HG02884 (cell line): ENCODE results near the gene SLC10A3.

Source experiments
- ATAC-seq: cut with Tn5 transposase; IDR thresholded peaks from one replicate; pipeline ENCODE4 v1.9.1; 2021; ENCODE audit warnings: mild to moderate bottlenecking, moderate library complexity; ENCODE audit not compliant: unreplicated experiment

The SLC10A3 gene

GRCh38 chrX:154441984-154442707 is 48.3 kb downstream of the SLC10A3 start:
- no peak for ATAC-seq

GRCh38 chrX:154441564-154441963 is 48.9 kb downstream of the SLC10A3 start:
- ATAC-seq: no peak

- no peak for ATAC-seq
Observed at GRCh38 chrX:154440623-154441357, 49.6 kb downstream of the SLC10A3 start.

- ATAC-seq: no peak
Observed at GRCh38 chrX:154439841-154440240, 50.6 kb downstream of the SLC10A3 start.

GRCh38 chrX:154437971-154438893 is 52.2 kb downstream of the SLC10A3 start:
- ATAC-seq: no peak
